ENCODE data around the gene CARMIL1.

CARMIL1 gene

DNA sequence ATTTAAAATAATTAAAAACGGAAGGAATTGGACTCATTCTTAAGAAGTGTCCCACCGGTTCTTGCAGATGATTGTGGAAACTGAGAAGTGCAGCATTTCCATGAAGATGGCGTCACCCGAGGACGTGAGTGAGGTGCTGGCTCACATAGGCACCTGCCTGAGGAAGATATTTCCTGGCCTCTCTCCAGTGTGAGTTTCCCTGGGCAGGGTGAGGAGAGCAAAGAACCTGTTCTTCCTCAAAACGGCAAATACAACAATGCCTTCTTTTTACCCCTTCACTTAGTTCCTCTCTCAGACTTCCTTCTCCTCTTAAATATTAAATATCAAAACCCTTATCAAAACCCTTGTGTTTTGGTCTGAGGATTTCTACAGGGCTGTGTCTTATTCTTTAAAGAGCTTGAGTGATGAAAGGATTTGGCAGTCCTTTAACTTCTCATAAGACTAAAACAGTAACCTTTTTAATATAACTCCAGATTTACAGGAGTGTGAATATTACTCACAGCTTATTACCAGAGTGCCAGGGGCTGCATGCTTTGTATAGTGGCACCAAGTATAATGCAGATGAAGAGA is 156.3 kb downstream of the CARMIL1 start:
- POLR2A ChIA-PET: no interaction called here

More for the DNA sequence above, 156.3 kb downstream of the CARMIL1 start:
- H3K4me3 ChIP-seq (ENCODE audit: low read depth, low read length): no peak overlapping the region
- TF ChIP-seq, protein P1, sequence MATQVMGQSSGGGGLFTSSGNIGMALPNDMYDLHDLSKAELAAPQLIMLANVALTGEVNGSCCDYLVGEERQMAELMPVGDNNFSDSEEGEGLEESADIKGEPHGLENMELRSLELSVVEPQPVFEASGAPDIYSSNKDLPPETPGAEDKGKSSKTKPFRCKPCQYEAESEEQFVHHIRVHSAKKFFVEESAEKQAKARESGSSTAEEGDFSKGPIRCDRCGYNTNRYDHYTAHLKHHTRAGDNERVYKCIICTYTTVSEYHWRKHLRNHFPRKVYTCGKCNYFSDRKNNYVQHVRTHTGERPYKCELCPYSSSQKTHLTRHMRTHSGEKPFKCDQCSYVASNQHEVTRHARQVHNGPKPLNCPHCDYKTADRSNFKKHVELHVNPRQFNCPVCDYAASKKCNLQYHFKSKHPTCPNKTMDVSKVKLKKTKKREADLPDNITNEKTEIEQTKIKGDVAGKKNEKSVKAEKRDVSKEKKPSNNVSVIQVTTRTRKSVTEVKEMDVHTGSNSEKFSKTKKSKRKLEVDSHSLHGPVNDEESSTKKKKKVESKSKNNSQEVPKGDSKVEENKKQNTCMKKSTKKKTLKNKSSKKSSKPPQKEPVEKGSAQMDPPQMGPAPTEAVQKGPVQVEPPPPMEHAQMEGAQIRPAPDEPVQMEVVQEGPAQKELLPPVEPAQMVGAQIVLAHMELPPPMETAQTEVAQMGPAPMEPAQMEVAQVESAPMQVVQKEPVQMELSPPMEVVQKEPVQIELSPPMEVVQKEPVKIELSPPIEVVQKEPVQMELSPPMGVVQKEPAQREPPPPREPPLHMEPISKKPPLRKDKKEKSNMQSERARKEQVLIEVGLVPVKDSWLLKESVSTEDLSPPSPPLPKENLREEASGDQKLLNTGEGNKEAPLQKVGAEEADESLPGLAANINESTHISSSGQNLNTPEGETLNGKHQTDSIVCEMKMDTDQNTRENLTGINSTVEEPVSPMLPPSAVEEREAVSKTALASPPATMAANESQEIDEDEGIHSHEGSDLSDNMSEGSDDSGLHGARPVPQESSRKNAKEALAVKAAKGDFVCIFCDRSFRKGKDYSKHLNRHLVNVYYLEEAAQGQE (tag by site-specific recombination; IDR thresholded peaks at IDR 0.05): no peak
- TF ChIP-seq, protein P2, sequence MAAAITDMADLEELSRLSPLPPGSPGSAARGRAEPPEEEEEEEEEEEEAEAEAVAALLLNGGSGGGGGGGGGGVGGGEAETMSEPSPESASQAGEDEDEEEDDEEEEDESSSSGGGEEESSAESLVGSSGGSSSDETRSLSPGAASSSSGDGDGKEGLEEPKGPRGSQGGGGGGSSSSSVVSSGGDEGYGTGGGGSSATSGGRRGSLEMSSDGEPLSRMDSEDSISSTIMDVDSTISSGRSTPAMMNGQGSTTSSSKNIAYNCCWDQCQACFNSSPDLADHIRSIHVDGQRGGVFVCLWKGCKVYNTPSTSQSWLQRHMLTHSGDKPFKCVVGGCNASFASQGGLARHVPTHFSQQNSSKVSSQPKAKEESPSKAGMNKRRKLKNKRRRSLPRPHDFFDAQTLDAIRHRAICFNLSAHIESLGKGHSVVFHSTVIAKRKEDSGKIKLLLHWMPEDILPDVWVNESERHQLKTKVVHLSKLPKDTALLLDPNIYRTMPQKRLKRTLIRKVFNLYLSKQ (tag by site-specific recombination; IDR thresholded peaks at IDR 0.05; ENCODE audit: borderline replicate concordance): no peak
- no peak for TF ChIP-seq ZNF501 (tag by site-specific recombination; IDR thresholded peaks at IDR 0.05)
- TF ChIP-seq OVOL3 (tag by site-specific recombination; IDR thresholded peaks at IDR 0.05): no peak
- TF ChIP-seq, protein P3, sequence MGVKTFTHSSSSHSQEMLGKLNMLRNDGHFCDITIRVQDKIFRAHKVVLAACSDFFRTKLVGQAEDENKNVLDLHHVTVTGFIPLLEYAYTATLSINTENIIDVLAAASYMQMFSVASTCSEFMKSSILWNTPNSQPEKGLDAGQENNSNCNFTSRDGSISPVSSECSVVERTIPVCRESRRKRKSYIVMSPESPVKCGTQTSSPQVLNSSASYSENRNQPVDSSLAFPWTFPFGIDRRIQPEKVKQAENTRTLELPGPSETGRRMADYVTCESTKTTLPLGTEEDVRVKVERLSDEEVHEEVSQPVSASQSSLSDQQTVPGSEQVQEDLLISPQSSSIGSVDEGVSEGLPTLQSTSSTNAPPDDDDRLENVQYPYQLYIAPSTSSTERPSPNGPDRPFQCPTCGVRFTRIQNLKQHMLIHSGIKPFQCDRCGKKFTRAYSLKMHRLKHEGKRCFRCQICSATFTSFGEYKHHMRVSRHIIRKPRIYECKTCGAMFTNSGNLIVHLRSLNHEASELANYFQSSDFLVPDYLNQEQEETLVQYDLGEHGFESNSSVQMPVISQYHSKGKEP (tag by site-specific recombination; IDR thresholded peaks at IDR 0.05): no peak
- TF ChIP-seq BCL11A (tag by site-specific recombination; IDR thresholded peaks at IDR 0.05; ENCODE audit: low read depth): no peak
- TF ChIP-seq, protein P4, sequence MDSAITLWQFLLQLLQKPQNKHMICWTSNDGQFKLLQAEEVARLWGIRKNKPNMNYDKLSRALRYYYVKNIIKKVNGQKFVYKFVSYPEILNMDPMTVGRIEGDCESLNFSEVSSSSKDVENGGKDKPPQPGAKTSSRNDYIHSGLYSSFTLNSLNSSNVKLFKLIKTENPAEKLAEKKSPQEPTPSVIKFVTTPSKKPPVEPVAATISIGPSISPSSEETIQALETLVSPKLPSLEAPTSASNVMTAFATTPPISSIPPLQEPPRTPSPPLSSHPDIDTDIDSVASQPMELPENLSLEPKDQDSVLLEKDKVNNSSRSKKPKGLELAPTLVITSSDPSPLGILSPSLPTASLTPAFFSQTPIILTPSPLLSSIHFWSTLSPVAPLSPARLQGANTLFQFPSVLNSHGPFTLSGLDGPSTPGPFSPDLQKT (IDR thresholded peaks at IDR 0.05; ENCODE audit: borderline replicate concordance, low read depth, low read length): no peak
- TF ChIP-seq, protein P5, sequence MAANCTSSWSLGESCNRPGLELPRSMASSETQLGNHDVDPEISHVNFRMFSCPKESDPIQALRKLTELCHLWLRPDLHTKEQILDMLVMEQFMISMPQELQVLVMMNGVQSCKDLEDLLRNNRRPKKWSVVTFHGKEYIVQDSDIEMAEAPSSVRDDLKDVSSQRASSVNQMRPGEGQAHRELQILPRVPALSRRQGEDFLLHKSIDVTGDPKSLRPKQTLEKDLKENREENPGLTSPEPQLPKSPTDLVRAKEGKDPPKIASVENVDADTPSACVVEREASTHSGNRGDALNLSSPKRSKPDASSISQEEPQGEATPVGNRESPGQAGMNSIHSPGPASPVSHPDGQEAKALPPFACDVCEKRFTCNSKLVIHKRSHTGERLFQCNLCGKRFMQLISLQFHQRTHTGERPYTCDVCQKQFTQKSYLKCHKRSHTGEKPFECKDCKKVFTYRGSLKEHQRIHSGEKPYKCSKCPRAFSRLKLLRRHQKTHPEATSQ (tag by site-specific recombination; IDR thresholded peaks at IDR 0.05): no peak
- TF ChIP-seq ZNF324 (tag by site-specific recombination; IDR thresholded peaks at IDR 0.05): no peak
- TF ChIP-seq, protein P6, sequence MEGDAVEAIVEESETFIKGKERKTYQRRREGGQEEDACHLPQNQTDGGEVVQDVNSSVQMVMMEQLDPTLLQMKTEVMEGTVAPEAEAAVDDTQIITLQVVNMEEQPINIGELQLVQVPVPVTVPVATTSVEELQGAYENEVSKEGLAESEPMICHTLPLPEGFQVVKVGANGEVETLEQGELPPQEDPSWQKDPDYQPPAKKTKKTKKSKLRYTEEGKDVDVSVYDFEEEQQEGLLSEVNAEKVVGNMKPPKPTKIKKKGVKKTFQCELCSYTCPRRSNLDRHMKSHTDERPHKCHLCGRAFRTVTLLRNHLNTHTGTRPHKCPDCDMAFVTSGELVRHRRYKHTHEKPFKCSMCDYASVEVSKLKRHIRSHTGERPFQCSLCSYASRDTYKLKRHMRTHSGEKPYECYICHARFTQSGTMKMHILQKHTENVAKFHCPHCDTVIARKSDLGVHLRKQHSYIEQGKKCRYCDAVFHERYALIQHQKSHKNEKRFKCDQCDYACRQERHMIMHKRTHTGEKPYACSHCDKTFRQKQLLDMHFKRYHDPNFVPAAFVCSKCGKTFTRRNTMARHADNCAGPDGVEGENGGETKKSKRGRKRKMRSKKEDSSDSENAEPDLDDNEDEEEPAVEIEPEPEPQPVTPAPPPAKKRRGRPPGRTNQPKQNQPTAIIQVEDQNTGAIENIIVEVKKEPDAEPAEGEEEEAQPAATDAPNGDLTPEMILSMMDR (tag by site-specific recombination; IDR thresholded peaks at IDR 0.05): no peak
- H3K27ac ChIP-seq (ENCODE audit: extremely low read depth, low read depth, low read length): no peak overlapping the region
- H3K4me1 ChIP-seq (ENCODE audit: control insufficient read depth, insufficient read depth, low read length): peaks cover 7% of the 10 kb centered on the region
- CTCF ChIA-PET: no interaction called here
- H3K36me3 ChIP-seq (ENCODE audit: control insufficient read depth in 2 of 2, insufficient read depth in 1 of 2, low read length in 2 of 2): no peaks in the 10 kb centered on the region
- no peaks in the 10 kb centered on the region for H3K9me3 ChIP-seq (ENCODE audit: control insufficient read depth, insufficient read depth, low read depth, low read length)
